Fibroblast of the aortic adventitia (primary cell): ENCODE results near the gene VTCN1. TPM values are rescaled to one million over a fixed set of nuclear protein-coding genes. Genes with fewer than 3 reads are reported as not detected.

Experiments
- DNase-seq: peaks from one replicate; pipeline ENCODE4 v3.0.0-alpha.2; 2010; ENCODE audit warnings: low read depth
- H3K4me3 ChIP-seq: 2 replicates; pipeline ENCODE4 v1.5.1; 2011; ENCODE audit warnings: low read depth, mild to moderate bottlenecking, control low read depth, low read length, moderate library complexity
- total RNA-seq: library from RNA; depleted of rRNA; stranded (reverse); fragments of >200 nt; gene quantifications from 2 replicates; pipeline ENCODE4 v1.2.3, GENCODE V29; 2012; ENCODE audit warnings: low replicate concordance
- TF ChIP-seq, protein P1 (sequence below): IDR thresholded peaks from 2 replicates; pipeline ENCODE4 v1.5.1; 2011; ENCODE audit warnings: mild to moderate bottlenecking, low read length, control low read depth, inconsistent platforms; ENCODE audit not compliant: insufficient read depth

Gene VTCN1
- total RNA-seq, 1 donor = not detected

GRCh38 chr1:117231312-117231711, 20.6 kb upstream of the VTCN1 start:
- TF ChIP-seq, protein P1, sequence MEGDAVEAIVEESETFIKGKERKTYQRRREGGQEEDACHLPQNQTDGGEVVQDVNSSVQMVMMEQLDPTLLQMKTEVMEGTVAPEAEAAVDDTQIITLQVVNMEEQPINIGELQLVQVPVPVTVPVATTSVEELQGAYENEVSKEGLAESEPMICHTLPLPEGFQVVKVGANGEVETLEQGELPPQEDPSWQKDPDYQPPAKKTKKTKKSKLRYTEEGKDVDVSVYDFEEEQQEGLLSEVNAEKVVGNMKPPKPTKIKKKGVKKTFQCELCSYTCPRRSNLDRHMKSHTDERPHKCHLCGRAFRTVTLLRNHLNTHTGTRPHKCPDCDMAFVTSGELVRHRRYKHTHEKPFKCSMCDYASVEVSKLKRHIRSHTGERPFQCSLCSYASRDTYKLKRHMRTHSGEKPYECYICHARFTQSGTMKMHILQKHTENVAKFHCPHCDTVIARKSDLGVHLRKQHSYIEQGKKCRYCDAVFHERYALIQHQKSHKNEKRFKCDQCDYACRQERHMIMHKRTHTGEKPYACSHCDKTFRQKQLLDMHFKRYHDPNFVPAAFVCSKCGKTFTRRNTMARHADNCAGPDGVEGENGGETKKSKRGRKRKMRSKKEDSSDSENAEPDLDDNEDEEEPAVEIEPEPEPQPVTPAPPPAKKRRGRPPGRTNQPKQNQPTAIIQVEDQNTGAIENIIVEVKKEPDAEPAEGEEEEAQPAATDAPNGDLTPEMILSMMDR = no peak
- no peak for DNase-seq
- no peak overlapping the region for H3K4me3 ChIP-seq

- no peak overlapping the region for H3K4me3 ChIP-seq
- TF ChIP-seq, protein P1 = no peak
- no peak for DNase-seq
Measured at GRCh38 chr1:117229217-117229616, 18.5 kb upstream of the VTCN1 start.

GRCh38 chr1:117225931-117226330, 15.2 kb upstream of the VTCN1 start:
- DNase-seq = no peak
- no peak overlapping the region for H3K4me3 ChIP-seq
- TF ChIP-seq, protein P1 = no peak

DNA sequence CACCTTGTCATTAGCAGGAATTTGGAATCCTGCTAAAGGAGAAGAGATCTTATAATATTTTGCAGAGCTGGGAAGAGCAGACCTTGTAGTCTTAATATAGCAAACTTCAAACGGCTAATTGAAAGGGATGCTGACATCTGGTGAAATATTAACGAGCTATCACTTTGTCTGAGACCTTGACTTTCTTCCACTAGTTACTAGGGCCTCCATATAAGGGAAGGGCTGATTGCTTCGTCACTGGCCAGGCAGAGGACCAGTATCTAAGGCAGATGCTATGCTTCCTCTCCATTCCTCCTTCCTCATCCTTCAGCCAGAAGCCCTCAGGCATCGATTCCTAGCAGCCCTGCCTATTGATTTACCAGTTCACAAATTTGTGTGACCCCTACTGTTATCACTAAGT, 6.0 kb upstream of the VTCN1 start:
- H3K4me3 ChIP-seq = no peak overlapping the region
- TF ChIP-seq, protein P1 = no peak
- DNase-seq = no peak

- TF ChIP-seq, protein P1 = no peak
- DNase-seq = no peak
- H3K4me3 ChIP-seq = no peak overlapping the region
Measured at GRCh38 chr1:117215733-117216462, 5.2 kb upstream of the VTCN1 start.

GRCh38 chr1:117215019-117215418, 4.3 kb upstream of the VTCN1 start:
- no peak for DNase-seq
- TF ChIP-seq, protein P1 = no peak
- no peak overlapping the region for H3K4me3 ChIP-seq

GRCh38 chr1:117213046-117213445, 2.3 kb upstream of the VTCN1 start:
- DNase-seq = no peak
- TF ChIP-seq, protein P1 = no peak

More at GRCh38 chr1:117213046-117213445, 2.3 kb upstream of the VTCN1 start:
- no peak overlapping the region for H3K4me3 ChIP-seq
